ENCODE data around the gene JARID2.

JARID2 gene

DNA sequence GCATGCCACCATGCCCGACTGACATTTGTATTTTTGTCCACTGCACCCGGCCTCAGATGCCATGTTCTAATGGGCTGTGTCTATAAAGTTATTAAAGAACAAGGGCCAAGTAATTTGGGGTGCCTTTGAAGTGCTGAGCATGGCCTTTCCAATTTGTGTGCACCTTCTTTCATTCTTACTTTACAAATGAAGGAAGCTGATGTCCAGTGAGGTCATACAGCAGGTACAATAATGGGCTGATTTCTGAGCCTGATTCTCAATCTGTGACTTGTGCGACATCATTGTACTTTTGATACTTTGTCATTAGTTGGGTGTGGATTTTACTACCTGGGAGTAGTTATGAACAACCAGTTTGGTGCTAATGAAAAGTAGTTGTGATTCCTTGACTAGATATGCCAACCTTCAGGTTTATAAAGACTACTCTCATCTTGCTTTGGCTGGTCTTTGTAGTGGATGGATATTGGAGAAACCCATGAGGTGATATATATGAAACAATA lies 94.3 kb downstream of the JARID2 start:
- DNase-seq (ENCODE audit: low read depth): no peak
- H3K4me3 ChIP-seq (ENCODE audit: low read depth, low read length): no peak overlapping the region
- TF ChIP-seq, protein P1, sequence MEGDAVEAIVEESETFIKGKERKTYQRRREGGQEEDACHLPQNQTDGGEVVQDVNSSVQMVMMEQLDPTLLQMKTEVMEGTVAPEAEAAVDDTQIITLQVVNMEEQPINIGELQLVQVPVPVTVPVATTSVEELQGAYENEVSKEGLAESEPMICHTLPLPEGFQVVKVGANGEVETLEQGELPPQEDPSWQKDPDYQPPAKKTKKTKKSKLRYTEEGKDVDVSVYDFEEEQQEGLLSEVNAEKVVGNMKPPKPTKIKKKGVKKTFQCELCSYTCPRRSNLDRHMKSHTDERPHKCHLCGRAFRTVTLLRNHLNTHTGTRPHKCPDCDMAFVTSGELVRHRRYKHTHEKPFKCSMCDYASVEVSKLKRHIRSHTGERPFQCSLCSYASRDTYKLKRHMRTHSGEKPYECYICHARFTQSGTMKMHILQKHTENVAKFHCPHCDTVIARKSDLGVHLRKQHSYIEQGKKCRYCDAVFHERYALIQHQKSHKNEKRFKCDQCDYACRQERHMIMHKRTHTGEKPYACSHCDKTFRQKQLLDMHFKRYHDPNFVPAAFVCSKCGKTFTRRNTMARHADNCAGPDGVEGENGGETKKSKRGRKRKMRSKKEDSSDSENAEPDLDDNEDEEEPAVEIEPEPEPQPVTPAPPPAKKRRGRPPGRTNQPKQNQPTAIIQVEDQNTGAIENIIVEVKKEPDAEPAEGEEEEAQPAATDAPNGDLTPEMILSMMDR (IDR thresholded peaks at IDR 0.05; ENCODE audit: control insufficient read depth, extremely low read depth, insufficient read depth): no peak

DNA sequence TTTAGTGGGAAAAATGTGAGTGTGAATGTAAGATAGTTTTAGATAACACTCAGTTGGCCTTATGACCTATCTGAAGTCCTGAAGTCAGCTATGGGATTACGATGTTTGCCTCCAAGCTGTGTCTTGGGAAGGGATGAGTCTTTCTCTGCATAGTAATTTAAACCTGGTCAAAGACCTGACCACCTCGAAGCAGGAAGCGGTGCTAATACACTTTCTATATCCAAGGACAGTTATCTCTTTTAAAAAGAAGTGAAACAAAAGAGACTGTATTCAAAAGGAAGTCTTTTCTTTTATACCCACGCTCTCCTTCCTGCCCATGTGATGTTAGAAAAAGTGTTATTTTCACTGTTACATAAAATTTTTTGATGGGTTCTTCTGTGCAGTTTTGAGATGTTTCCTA lies 94.9 kb downstream of the JARID2 start:
- TF ChIP-seq, protein P1 (IDR thresholded peaks at IDR 0.05; ENCODE audit: control insufficient read depth, extremely low read depth, insufficient read depth): no peak
- no peak for DNase-seq (ENCODE audit: low read depth)
- no peak overlapping the region for H3K4me3 ChIP-seq (ENCODE audit: low read depth, low read length)

DNA sequence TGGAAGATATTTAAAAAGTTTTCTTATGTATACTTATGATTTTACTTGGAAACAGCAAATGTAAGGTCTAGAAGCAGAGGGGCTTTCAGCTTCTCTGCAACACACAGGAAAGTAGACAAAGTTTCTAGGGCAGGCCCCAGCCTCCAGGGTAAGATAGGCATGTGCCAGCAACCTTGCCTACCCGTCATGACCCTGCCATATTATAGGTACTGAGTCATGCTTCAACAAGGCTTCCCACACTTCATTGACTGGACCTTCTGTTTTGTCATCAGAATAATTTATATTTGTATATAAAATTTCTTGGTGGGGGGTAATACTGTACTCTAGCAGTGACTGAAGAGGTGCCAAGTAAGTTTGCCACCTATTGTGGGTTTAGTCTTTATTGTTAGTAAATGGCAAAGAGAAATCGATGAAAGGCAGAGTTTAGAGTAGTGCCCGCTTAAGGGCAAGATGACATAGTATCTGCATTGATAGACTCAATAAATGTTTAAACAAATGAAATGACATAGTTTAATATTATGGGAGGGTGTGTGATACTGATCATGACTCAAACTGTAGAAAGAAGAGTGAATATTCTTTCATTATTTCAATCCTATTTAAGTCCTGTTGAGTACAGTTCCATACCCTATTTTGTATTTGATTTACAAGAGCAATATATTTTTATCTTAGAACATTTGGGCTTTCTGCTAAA lies 95.6 kb downstream of the JARID2 start:
- no peak overlapping the region for H3K4me3 ChIP-seq (ENCODE audit: low read depth, low read length)
- no peak for DNase-seq (ENCODE audit: low read depth)
- TF ChIP-seq, protein P1 (IDR thresholded peaks at IDR 0.05; ENCODE audit: control insufficient read depth, extremely low read depth, insufficient read depth): no peak

DNA sequence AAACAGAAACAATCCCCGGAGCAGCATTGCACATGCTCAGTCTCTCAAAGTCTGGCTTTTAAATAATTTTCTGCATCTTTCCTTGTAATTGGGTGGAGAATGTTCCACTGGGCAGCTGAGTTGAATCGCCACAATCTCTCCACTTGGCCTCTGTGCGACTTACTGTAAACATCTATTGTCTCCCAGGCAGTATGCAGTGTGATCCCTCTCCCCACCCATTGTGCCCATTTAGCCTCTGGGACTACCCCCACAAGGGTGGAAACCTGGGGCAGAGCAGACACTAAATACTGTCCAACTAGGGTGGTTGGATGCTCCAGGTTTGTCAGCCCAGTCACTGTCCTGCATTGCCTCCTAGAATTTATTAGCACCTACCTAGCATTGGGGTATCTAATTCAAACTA lies 96.2 kb downstream of the JARID2 start:
- no peak for DNase-seq (ENCODE audit: low read depth)
- TF ChIP-seq, protein P1 (IDR thresholded peaks at IDR 0.05; ENCODE audit: control insufficient read depth, extremely low read depth, insufficient read depth): no peak
- H3K4me3 ChIP-seq (ENCODE audit: low read depth, low read length): no peak overlapping the region

DNA sequence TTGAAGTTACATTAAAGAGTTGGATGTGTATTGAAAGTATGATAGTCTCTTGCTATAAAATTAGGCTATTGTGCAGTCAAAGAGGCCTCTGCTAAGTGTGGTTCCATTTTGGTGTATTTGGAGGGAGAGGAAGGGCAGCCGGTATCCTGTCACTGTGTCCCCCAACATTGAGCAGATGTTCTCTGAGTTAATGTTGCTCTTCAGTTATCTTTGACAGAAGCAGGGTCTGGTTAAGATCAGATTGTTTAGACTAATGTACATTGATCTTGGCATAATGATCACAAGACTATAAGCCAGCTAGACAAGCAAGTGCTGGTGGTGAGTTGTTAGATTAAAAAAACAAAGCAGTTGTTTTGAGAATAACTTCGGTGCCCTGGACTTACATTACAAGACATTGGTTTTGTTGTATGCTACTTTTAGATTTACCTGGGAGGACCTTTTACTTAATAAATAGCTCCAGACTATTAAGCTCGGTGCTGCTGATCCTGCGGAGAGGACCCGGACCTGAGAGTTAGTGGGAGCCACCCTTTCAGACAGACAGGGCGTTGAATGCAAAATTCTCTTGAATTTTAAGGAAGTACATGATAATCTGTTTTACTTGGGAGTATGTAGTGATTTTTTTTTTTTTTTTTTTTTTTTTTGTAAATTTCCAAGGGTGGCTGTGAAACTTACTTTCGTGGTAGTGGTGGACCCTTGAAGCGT lies 97.8 kb downstream of the JARID2 start:
- H3K4me3 ChIP-seq (ENCODE audit: low read depth, low read length): no peak overlapping the region
- TF ChIP-seq, protein P1 (IDR thresholded peaks at IDR 0.05; ENCODE audit: control insufficient read depth, extremely low read depth, insufficient read depth): no peak
- no peak for DNase-seq (ENCODE audit: low read depth)

DNA sequence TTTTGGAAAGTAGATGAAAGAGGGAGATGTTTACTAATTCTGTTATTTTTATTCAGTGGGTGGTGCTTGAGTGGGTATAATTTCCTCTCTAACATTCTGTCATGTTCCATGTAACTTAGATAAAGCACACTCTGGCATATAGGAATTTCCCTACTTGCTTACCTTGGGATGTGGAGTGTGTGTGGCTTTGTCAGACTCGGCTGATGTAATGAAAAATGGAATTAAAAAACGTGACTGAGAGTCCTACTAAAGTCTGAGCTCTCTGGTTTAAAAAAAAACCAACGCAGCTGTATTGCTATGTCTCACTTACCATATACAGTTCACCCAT lies 98.3 kb downstream of the JARID2 start:
- DNase-seq (ENCODE audit: low read depth): no peak
- H3K4me3 ChIP-seq (ENCODE audit: low read depth, low read length): no peak overlapping the region
- TF ChIP-seq, protein P1 (IDR thresholded peaks at IDR 0.05; ENCODE audit: control insufficient read depth, extremely low read depth, insufficient read depth): no peak
